ENCODE data around the gene GNG2.

DNA sequence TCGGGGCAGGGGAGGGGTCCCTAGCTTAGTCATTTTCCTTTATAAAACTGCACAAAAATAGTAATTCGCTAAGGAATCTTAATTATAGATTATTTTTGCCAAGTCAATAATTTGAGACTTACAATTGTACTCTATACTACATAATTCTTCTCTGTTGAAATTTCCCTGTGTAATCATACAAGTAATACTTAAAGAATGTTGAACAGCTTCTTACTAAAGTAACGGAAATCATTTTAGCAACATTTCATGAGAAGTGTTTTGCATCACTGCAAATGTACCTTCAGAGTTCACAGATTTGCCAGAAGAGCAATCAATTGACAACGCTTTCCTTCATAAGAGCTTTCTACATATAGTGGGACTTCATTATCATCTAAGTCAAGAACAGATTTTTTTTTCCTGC is 7.9 kb upstream of the GNG2 start:
- no peak for TF ChIP-seq GATA2 (IDR thresholded peaks at IDR 0.05; ENCODE audit: low read depth, low read length)
- TF ChIP-seq GATA3 (IDR thresholded peaks at IDR 0.05; ENCODE audit: low read depth, low read length), result no peak
